Fibroblast of lung (primary cell): ENCODE data around the gene ARPIN. TPM values are rescaled to one million over a fixed set of nuclear protein-coding genes. Genes with fewer than 3 reads are reported as not detected.
A peak's percentile ranks its signal among the peaks of the same experiment; 100 is the strongest.

ENCODE experiments used
- DNase-seq, 2 donors: peaks; one replicate each; pipeline versions ENCODE4 v3.0.0 to v3.0.0-alpha.2; 2010; ENCODE audit warnings: low read depth in 2 of 2
- H2AFZ ChIP-seq: 2 replicates; pipeline ENCODE4 v1.5.1; 2012; ENCODE audit warnings: low read length, control low read depth, inconsistent platforms
- H3K27ac ChIP-seq: 2 replicates; pipeline ENCODE4 v1.5.1; 2011; ENCODE audit warnings: low read length, control low read depth; ENCODE audit not compliant: insufficient read depth
- H3K27me3 ChIP-seq: 2 replicates; pipeline ENCODE4 v1.5.1; 2011; ENCODE audit warnings: mild to moderate bottlenecking, low read length; ENCODE audit not compliant: control insufficient read depth, insufficient read depth
- H3K36me3 ChIP-seq: 2 replicates; pipeline ENCODE4 v1.5.1; 2011; ENCODE audit warnings: low read length; ENCODE audit not compliant: control insufficient read depth, insufficient read depth
- H3K4me1 ChIP-seq: 2 replicates; pipeline ENCODE4 v1.5.1; 2011; ENCODE audit warnings: low read length; ENCODE audit not compliant: control insufficient read depth, insufficient read depth; ENCODE audit errors: extremely low read depth
- H3K4me2 ChIP-seq: 2 replicates; pipeline ENCODE4 v1.5.1; 2011; ENCODE audit warnings: low read length, control low read depth; ENCODE audit not compliant: insufficient read depth; ENCODE audit errors: extremely low read depth
- H3K4me3 ChIP-seq, 4 experiments: fragments of 200-600 bp in 1 of 4; sonication (generic) in 1 of 4; replicated peaks in 1 of 4; 2 replicates each; pipeline ENCODE4 v1.5.1; 2011 to 2016; ENCODE audit warnings: low read length in 4 of 4, low read depth in 3 of 4, mild to moderate bottlenecking in 3 of 4, control low read depth in 2 of 4, inconsistent platforms in 1 of 4, mixed read lengths in 1 of 4; ENCODE audit not compliant: insufficient read depth in 1 of 4; ENCODE audit errors: control extremely low read depth in 1 of 4
- H3K79me2 ChIP-seq: 2 replicates; pipeline ENCODE4 v1.5.1; 2012; ENCODE audit warnings: mild to moderate bottlenecking, low read length, inconsistent platforms; ENCODE audit not compliant: control insufficient read depth, insufficient read depth
- H3K9ac ChIP-seq: 2 replicates; pipeline ENCODE4 v1.5.1; 2011; ENCODE audit warnings: mild to moderate bottlenecking, low read length, control low read depth; ENCODE audit not compliant: insufficient read depth
- H3K9me3 ChIP-seq: 2 replicates; pipeline ENCODE4 v1.5.1; 2012; ENCODE audit warnings: low read depth, low read length; ENCODE audit not compliant: control insufficient read depth, insufficient read depth
- H4K20me1 ChIP-seq: 2 replicates; pipeline ENCODE4 v1.5.1; 2011; ENCODE audit warnings: low read length; ENCODE audit not compliant: control insufficient read depth, insufficient read depth; ENCODE audit errors: extremely low read depth
- CTCF ChIP-seq, 2 donors: IDR thresholded peaks in 1 of 2; conservative IDR thresholded peaks in 1 of 2; 1 replicate in 1 of 2; 2 replicates in 1 of 2; pipeline ENCODE4 v1.5.1; 2011 to 2012; ENCODE audit warnings: low read length in 2 of 2, control low read depth in 1 of 2, inconsistent platforms in 1 of 2, low read depth in 1 of 2, mild to moderate bottlenecking in 1 of 2
- EZH2 ChIP-seq: IDR thresholded peaks from 2 replicates; pipeline ENCODE4 v1.5.1; 2012; ENCODE audit warnings: low read length, control low read depth, mild to moderate bottlenecking; ENCODE audit errors: missing control alignments
- polyA plus RNA-seq, 2 donors: library from polyadenylated mRNA; depleted of rRNA in 1 of 2; stranded (reverse) in 1 of 2; unstranded in 1 of 2; fragments of >200 nt; gene quantifications; 2 replicates each; pipeline ENCODE4 v1.2.1, GENCODE V29; 2011 to 2012; ENCODE audit warnings: missing spikeins in 1 of 2
- total RNA-seq: library from RNA; depleted of rRNA; stranded (reverse); fragments of >200 nt; gene quantifications from 2 replicates; pipeline ENCODE4 v1.2.1, GENCODE V29; 2014

ARPIN gene
- total and polyA plus RNA-seq, 2 donors (not counting 1 experiment from before 2014, with no cell fraction given), result 13.2 to 13.4 TPM

GRCh38 chr15:89910891-89911626 lies 1.7 kb downstream of the ARPIN start:
- no peak for DNase-seq
- Histone ChIP-seq H2AFZ (no peak overlapping the region), H3K27ac (no peak overlapping the region), H3K27me3 (no peaks in the 10 kb centered on the region), H3K9me3 (no peaks in the 10 kb centered on the region), H3K79me2 (no peaks in the 10 kb centered on the region), H3K4me1 (no peaks in the 10 kb centered on the region), H3K36me3 (peaks cover 3% of the 10 kb centered on the region), H3K4me3 (no peak overlapping the region), H3K4me2 (peak overlapping the region; percentile 44), H4K20me1 (no peaks in the 10 kb centered on the region), H3K9ac (no peak overlapping the region)
- TF ChIP-seq EZH2 (no peak), CTCF (conservative IDR thresholded peaks at IDR 0.05 in 1 of 2, IDR thresholded peaks at IDR 0.05 in 1 of 2; ENCODE audit: low read depth in 1 of 2, low read length in 2 of 2) (no peak)

- H3K27me3 ChIP-seq, result no peaks in the 10 kb centered on the region
- no peak overlapping the region for H3K9ac ChIP-seq
- H2AFZ ChIP-seq, result no peak overlapping the region
- no peaks in the 10 kb centered on the region for H3K79me2 ChIP-seq
- H4K20me1 ChIP-seq, result no peaks in the 10 kb centered on the region
- H3K4me1 ChIP-seq, result no peaks in the 10 kb centered on the region
- no peak for DNase-seq
- no peak overlapping the region for H3K27ac ChIP-seq
- H3K4me3 ChIP-seq, result no peak overlapping the region
- no peaks in the 10 kb centered on the region for H3K9me3 ChIP-seq
- H3K4me2 ChIP-seq, result no peak overlapping the region
- TF ChIP-seq CTCF (conservative IDR thresholded peaks at IDR 0.05 in 1 of 2, IDR thresholded peaks at IDR 0.05 in 1 of 2; ENCODE audit: low read depth in 1 of 2, low read length in 2 of 2) (no peak), EZH2 (no peak)
- H3K36me3 ChIP-seq, result peaks cover 3% of the 10 kb centered on the region
Measured at GRCh38 chr15:89909611-89910010, 3.1 kb downstream of the ARPIN start.

- Histone ChIP-seq H2AFZ (no peak overlapping the region), H3K9me3 (no peaks in the 10 kb centered on the region), H3K27ac (no peak overlapping the region), H3K4me3 (no peak overlapping the region), H3K9ac (no peak overlapping the region), H4K20me1 (no peaks in the 10 kb centered on the region), H3K27me3 (no peaks in the 10 kb centered on the region), H3K79me2 (no peaks in the 10 kb centered on the region), H3K4me1 (no peaks in the 10 kb centered on the region), H3K4me2 (no peak overlapping the region), H3K36me3 (peaks cover 3% of the 10 kb centered on the region)
- DNase-seq, result no peak
- TF ChIP-seq CTCF (conservative IDR thresholded peaks at IDR 0.05 in 1 of 2, IDR thresholded peaks at IDR 0.05 in 1 of 2; ENCODE audit: low read depth in 1 of 2, low read length in 2 of 2) (no peak), EZH2 (no peak)
Measured at GRCh38 chr15:89908226-89908625, 4.5 kb downstream of the ARPIN start.
